ENCODE measurements around the gene MGLL. TPM values are rescaled to one million over a fixed set of nuclear protein-coding genes. Genes with fewer than 3 reads are reported as not detected.
"Not testable (repeated sequence)": the region's sequence is repeated elsewhere in the genome, so short reads cannot be mapped to it uniquely, and the experiment has no call there.

MGLL gene
- total RNA-seq, 1 donor = 18.1 TPM

DNA sequence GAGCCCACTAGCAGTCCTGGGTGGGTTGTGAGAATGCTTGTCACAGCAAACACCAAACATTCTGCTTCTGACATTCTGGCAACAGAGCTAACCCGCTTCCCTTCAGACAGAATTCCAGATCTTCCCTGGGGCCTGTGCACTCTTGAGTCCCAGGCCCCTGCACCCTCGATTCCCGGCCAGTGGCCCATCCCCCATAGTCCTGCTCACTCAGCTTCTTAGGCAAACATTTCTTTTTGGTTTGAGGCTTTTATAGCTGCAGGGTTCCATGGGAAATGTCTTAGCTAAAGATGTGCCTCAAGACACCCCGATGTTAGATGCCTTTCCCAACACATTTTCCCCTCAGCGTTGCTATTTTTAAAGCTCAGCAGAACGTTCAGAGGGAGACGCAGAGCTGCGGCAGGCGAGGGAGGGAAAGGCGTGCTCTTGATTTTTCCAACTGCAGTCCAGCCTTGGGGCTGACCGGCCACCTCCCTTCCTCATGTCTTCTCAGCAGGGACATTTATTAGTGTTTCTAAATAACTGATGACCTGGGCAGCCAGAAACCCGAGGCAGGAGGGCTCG, 114.4 kb downstream of the MGLL start:
- H4K20me1 ChIP-seq (ENCODE audit: insufficient read depth, low read length) = no peaks in the 10 kb centered on the region
- TF ChIP-seq, protein P1, sequence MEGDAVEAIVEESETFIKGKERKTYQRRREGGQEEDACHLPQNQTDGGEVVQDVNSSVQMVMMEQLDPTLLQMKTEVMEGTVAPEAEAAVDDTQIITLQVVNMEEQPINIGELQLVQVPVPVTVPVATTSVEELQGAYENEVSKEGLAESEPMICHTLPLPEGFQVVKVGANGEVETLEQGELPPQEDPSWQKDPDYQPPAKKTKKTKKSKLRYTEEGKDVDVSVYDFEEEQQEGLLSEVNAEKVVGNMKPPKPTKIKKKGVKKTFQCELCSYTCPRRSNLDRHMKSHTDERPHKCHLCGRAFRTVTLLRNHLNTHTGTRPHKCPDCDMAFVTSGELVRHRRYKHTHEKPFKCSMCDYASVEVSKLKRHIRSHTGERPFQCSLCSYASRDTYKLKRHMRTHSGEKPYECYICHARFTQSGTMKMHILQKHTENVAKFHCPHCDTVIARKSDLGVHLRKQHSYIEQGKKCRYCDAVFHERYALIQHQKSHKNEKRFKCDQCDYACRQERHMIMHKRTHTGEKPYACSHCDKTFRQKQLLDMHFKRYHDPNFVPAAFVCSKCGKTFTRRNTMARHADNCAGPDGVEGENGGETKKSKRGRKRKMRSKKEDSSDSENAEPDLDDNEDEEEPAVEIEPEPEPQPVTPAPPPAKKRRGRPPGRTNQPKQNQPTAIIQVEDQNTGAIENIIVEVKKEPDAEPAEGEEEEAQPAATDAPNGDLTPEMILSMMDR (IDR thresholded peaks at IDR 0.05; ENCODE audit: extremely low read depth, low read depth, low read length) = no peak

DNA sequence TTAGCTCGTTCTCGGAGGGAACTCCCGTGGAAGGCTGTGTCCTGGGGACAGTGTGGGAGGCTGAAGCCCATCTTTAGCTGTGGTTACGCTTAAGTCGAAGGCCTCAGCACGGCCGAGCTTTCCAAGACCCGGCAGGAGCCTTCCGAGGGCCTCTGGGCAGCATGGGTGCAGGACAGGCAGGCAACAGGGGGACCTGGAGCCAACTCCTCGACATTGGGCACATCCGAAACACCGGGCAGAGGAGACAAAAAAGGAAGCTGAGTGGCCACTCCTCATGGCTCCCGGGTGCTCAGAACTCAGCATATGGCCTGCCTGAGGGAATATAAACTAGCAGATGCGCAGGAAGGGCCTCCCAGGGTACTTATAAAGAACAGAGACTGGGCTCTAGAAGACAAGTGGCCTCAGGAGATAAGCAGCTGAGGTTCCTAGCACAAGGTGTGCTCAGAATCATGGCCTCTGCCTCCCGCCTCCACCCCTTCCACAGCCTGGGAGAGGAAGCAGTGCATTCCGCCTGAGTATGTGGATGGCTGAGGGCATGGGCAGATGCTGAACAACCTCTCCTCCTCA, 115.4 kb downstream of the MGLL start:
- TF ChIP-seq, protein P1 (IDR thresholded peaks at IDR 0.05; ENCODE audit: extremely low read depth, low read depth, low read length) = no peak
- Histone ChIP-seq H3K79me2 (ENCODE audit: insufficient read depth, low read length) (no peaks in the 10 kb centered on the region), H4K20me1 (ENCODE audit: insufficient read depth, low read length) (no peaks in the 10 kb centered on the region), H3K4me3 (ENCODE audit: insufficient read depth, low read length) (no peak overlapping the region), H3K27ac (ENCODE audit: low read depth, low read length) (no peak overlapping the region), H3K9me3 (ENCODE audit: low read depth, low read length) (no peaks in the 10 kb centered on the region), H3K27me3 (ENCODE audit: insufficient read depth, low read length) (no peaks in the 10 kb centered on the region), H3K36me3 (ENCODE audit: insufficient read depth, low read length) (no peaks in the 10 kb centered on the region), H3K4me2 (ENCODE audit: insufficient read depth, low read length) (no peak overlapping the region), H3K4me1 (ENCODE audit: insufficient read depth, low read length) (peaks cover 11% of the 10 kb centered on the region), H2AFZ (ENCODE audit: low read length) (no peak overlapping the region)
- DNase-seq (ENCODE audit: insufficient read length, low spot score, missing footprints) = no peak

More for the DNA sequence above, 114.4 kb downstream of the MGLL start:
- H3K27ac ChIP-seq (ENCODE audit: low read depth, low read length) = no peak overlapping the region
- H3K9me3 ChIP-seq (ENCODE audit: low read depth, low read length) = no peaks in the 10 kb centered on the region
- DNase-seq (ENCODE audit: insufficient read length, low spot score, missing footprints) = no peak
- peaks cover 6% of the 10 kb centered on the region for H3K4me1 ChIP-seq (ENCODE audit: insufficient read depth, low read length)
- H3K4me2 ChIP-seq (ENCODE audit: insufficient read depth, low read length) = no peak overlapping the region
- H2AFZ ChIP-seq (ENCODE audit: low read length) = no peak overlapping the region
- H3K79me2 ChIP-seq (ENCODE audit: insufficient read depth, low read length) = no peaks in the 10 kb centered on the region
- H3K27me3 ChIP-seq (ENCODE audit: insufficient read depth, low read length) = no peaks in the 10 kb centered on the region
- no peak overlapping the region for H3K4me3 ChIP-seq (ENCODE audit: insufficient read depth, low read length)
- no peaks in the 10 kb centered on the region for H3K36me3 ChIP-seq (ENCODE audit: insufficient read depth, low read length)

DNA sequence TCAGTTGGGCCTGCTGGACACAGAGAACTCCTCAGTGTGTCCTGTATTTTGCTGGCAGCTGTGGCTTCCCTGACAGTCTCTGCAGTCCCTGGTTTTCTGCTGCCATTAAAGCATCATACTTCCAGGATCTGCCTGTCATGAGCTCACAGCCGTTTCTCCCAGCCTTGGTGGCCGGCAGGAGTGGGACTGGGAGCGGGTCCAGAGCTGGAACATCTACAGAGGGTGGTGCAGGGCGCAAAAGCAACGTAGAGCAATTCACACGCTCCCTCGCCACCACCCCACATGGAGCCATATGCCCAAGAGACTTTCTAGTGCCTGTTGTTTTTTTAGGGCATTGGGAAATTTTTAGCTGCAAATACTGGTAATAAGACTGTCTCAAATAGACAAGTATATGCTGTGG, 116.0 kb downstream of the MGLL start:
- H3K4me3 ChIP-seq (ENCODE audit: insufficient read depth, low read length) = no peak overlapping the region
- no peak overlapping the region for H3K27ac ChIP-seq (ENCODE audit: low read depth, low read length)
- H2AFZ ChIP-seq (ENCODE audit: low read length) = no peak overlapping the region
- TF ChIP-seq, protein P1 (IDR thresholded peaks at IDR 0.05; ENCODE audit: extremely low read depth, low read depth, low read length) = no peak
- no peaks in the 10 kb centered on the region for H3K79me2 ChIP-seq (ENCODE audit: insufficient read depth, low read length)
- DNase-seq (ENCODE audit: insufficient read length, low spot score, missing footprints) = no peak
- H3K27me3 ChIP-seq (ENCODE audit: insufficient read depth, low read length) = no peaks in the 10 kb centered on the region
- no peaks in the 10 kb centered on the region for H4K20me1 ChIP-seq (ENCODE audit: insufficient read depth, low read length)
- H3K4me2 ChIP-seq (ENCODE audit: insufficient read depth, low read length) = no peak overlapping the region
- peaks cover 11% of the 10 kb centered on the region for H3K4me1 ChIP-seq (ENCODE audit: insufficient read depth, low read length)
- no peaks in the 10 kb centered on the region for H3K36me3 ChIP-seq (ENCODE audit: insufficient read depth, low read length)
- H3K9me3 ChIP-seq (ENCODE audit: low read depth, low read length) = no peaks in the 10 kb centered on the region

DNA sequence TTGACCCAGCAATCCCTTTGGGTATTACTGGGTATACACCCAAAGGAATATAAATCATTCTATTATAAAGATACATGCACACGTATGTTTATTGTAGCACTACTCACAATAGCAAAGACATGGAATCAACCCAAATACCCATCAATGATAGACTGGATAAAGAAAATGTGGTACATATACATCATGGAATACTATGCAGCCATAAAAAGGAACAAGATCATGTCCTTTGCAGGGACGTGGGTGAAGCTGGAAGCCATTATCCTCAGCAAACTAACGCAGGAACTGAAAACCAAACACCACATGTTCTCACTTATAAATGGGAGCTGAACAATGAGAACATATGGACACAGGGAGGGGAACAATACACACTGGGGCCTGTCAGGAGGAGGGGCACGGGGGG, 117.5 kb downstream of the MGLL start:
- not testable (repeated sequence) for H3K27me3 ChIP-seq (ENCODE audit: insufficient read depth, low read length); H3K4me3 ChIP-seq (ENCODE audit: insufficient read depth, low read length); H3K9me3 ChIP-seq (ENCODE audit: low read depth, low read length); H3K36me3 ChIP-seq (ENCODE audit: insufficient read depth, low read length); H3K27ac ChIP-seq (ENCODE audit: low read depth, low read length); H3K79me2 ChIP-seq (ENCODE audit: insufficient read depth, low read length); DNase-seq (ENCODE audit: insufficient read length, low spot score, missing footprints); H4K20me1 ChIP-seq (ENCODE audit: insufficient read depth, low read length); H3K4me2 ChIP-seq (ENCODE audit: insufficient read depth, low read length); H2AFZ ChIP-seq (ENCODE audit: low read length)
- H3K4me1 ChIP-seq (ENCODE audit: insufficient read depth, low read length) = peaks cover 11% of the 10 kb centered on the region
